ENCODE data around the gene PPP2R3A.
"Not testable (repeated sequence)": the region's sequence is repeated elsewhere in the genome, so short reads cannot be mapped to it uniquely, and the experiment has no call there.

PPP2R3A gene

DNA sequence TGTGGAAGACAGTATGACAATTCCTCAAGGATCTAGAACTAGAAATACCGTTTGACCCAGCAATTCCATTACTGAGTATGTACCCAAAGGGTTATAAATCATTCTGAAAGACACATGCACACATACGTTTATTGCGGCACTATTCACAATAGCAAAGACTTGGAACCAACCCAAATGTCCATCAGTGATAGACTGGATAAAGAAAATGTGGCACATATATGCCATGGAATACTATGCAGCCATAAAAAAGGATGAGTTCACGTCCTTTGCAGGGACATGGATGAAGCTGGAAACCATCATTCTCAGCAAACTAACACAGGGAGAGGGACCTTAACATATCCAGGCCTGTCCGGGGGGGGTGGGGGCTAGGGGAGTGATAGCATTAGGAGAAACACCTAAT is 154.3 kb downstream of the PPP2R3A start:
- not testable (repeated sequence) for H3K9me3 ChIP-seq (ENCODE audit: control insufficient read depth, low read length); H3K27ac ChIP-seq (ENCODE audit: low read length, poor library complexity, severe bottlenecking); H4K91ac ChIP-seq (ENCODE audit: low read length); H3K23ac ChIP-seq (ENCODE audit: low read length in 2 of 2); H3K18ac ChIP-seq (ENCODE audit: low read depth in 1 of 2, low read length in 2 of 2); H3K4me2 ChIP-seq (ENCODE audit: low read length, poor library complexity, severe bottlenecking); DNase-seq; H2BK15ac ChIP-seq (ENCODE audit: low read depth, poor library complexity, severe bottlenecking); H4K8ac ChIP-seq (ENCODE audit: low read length); H3K27me3 ChIP-seq (ENCODE audit: control insufficient read depth in 1 of 2, insufficient read depth in 1 of 2, low read length in 2 of 2); H2AK5ac ChIP-seq (ENCODE audit: low read length, severe bottlenecking); H2BK5ac ChIP-seq (ENCODE audit: low read depth, low read length, poor library complexity, severe bottlenecking); H3K79me1 ChIP-seq (replicated peaks; ENCODE audit: low read length, poor library complexity, severe bottlenecking); H2BK12ac ChIP-seq (ENCODE audit: low read length in 2 of 2); H3K14ac ChIP-seq (ENCODE audit: low read length in 2 of 2); H3K9ac ChIP-seq (ENCODE audit: low read length); H3K4me1 ChIP-seq (ENCODE audit: control insufficient read depth, insufficient read depth, low read depth, low read length); H3K4me3 ChIP-seq (ENCODE audit: insufficient read depth in 1 of 2, low read depth in 1 of 2, low read length in 2 of 2); H2BK120ac ChIP-seq (ENCODE audit: low read depth, low read length); H3K4ac ChIP-seq (ENCODE audit: low read depth in 1 of 2, low read length in 2 of 2); H2AFZ ChIP-seq (ENCODE audit: low read depth, low read length)
- peaks cover 2 to 19% of the 10 kb centered on the region in 2 experiments for H3K36me3 ChIP-seq (ENCODE audit: control insufficient read depth in 1 of 2, insufficient read depth in 2 of 2, low read depth in 1 of 2, low read length in 2 of 2)
- 87% methylated on average over 3 of the region's 5 CpGs for WGBS

DNA sequence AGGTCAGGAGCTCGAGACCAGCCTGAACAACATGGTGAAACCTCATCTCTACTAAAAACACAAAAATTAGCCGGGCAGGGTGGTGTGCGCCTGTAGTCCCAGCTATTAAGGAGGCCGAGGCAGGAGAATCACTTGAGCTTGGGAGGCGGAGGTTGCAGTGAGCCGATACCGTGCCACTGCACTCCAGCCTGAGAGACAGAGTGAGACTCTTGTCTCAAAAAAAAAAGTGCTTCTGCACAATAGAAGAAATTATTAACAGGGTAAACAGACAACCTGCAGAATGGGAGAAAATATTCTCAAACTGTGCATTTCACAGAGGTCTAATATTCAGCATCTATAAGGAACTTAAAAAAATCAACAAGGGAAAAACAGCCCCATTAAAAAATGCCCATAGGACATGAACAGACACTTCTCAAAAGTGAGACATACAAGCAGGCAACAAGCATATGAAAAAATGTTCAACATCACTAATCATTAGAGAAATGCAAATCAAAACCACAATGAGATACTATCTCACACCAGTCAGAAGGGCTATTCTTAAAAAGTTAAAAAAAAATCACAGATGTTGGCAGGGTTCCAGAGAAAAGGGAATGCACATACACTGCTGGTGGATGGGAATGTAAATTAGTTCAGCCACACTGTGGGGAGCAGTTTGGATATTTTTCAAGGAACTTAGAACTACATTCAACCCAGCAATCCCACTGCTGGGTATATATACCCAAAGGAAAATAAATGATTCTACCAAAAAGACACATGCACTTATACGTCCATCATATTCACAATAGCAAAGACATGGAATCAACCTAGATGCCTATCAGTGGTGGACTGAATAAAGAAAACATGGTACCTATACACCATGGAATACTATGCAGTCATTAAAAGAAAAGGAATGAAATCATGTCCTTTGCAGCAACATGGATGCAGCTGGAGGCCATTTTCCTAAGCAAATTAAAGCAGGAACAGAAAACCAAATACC is 155.1 kb downstream of the PPP2R3A start:
- Histone ChIP-seq H3K9me3 (ENCODE audit: control insufficient read depth, low read length) (no peaks in the 10 kb centered on the region), H2BK12ac (ENCODE audit: low read length in 2 of 2) (no peak overlapping the region), H2AK5ac (ENCODE audit: low read length, severe bottlenecking) (no peak overlapping the region), H3K4me2 (ENCODE audit: low read length, poor library complexity, severe bottlenecking) (no peak overlapping the region), H4K8ac (ENCODE audit: low read length) (no peak overlapping the region), H3K18ac (ENCODE audit: low read depth in 1 of 2, low read length in 2 of 2) (no peak overlapping the region), H2BK5ac (ENCODE audit: low read depth, low read length, poor library complexity, severe bottlenecking) (no peak overlapping the region), H3K27ac (ENCODE audit: low read length, poor library complexity, severe bottlenecking) (no peak overlapping the region), H2BK120ac (ENCODE audit: low read depth, low read length) (no peak overlapping the region), H3K4me1 (ENCODE audit: control insufficient read depth, insufficient read depth, low read depth, low read length) (no peaks in the 10 kb centered on the region), H4K91ac (ENCODE audit: low read length) (no peak overlapping the region), H2AFZ (ENCODE audit: low read depth, low read length) (no peak overlapping the region), H3K79me1 (replicated peaks; ENCODE audit: low read length, poor library complexity, severe bottlenecking) (peaks cover 1% of the 10 kb centered on the region), H3K27me3 (ENCODE audit: control insufficient read depth in 1 of 2, insufficient read depth in 1 of 2, low read length in 2 of 2) (no peaks in the 10 kb centered on the region), H3K9ac (ENCODE audit: low read length) (no peak overlapping the region), H3K4me3 (ENCODE audit: insufficient read depth in 1 of 2, low read depth in 1 of 2, low read length in 2 of 2) (no peak overlapping the region), H3K14ac (ENCODE audit: low read length in 2 of 2) (no peak overlapping the region), H3K36me3 (ENCODE audit: control insufficient read depth in 1 of 2, insufficient read depth in 2 of 2, low read depth in 1 of 2, low read length in 2 of 2) (peaks cover 5 to 24% of the 10 kb centered on the region in 2 experiments), H3K23ac (ENCODE audit: low read length in 2 of 2) (no peak overlapping the region), H2BK15ac (ENCODE audit: low read depth, poor library complexity, severe bottlenecking) (no peak overlapping the region), H3K4ac (ENCODE audit: low read depth in 1 of 2, low read length in 2 of 2) (no peak overlapping the region)
- peak; percentile 20 for DNase-seq
- whole genome bisulfite sequencing = 99% methylated on average over 8 of the region's 8 CpGs

DNA sequence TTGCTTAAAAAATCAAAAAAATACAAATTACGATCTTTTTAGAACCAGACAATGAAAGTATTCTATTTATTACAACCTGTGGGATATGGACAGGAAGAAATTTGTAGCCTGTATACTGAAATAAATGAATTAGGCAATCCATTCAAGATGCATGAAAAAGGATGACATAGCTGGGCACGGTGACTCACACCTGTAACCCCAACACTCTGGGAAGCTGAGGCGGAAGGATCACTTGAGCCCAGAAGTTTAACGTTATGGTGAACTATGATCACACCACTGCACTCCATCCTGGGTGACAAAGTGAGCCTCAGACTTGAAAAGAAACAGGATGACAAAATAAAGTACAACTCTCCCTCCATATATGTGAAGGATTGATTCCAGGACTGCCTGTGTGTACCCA is 156.5 kb downstream of the PPP2R3A start:
- Histone ChIP-seq H2BK12ac (ENCODE audit: low read length in 2 of 2) (no peak overlapping the region), H3K79me1 (replicated peaks; ENCODE audit: low read length, poor library complexity, severe bottlenecking) (peaks cover 5% of the 10 kb centered on the region), H4K91ac (ENCODE audit: low read length) (no peak overlapping the region), H3K23ac (ENCODE audit: low read length in 2 of 2) (no peak overlapping the region), H3K4me2 (ENCODE audit: low read length, poor library complexity, severe bottlenecking) (no peak overlapping the region), H3K18ac (ENCODE audit: low read depth in 1 of 2, low read length in 2 of 2) (no peak overlapping the region), H3K27me3 (ENCODE audit: control insufficient read depth in 1 of 2, insufficient read depth in 1 of 2, low read length in 2 of 2) (no peaks in the 10 kb centered on the region), H2BK5ac (ENCODE audit: low read depth, low read length, poor library complexity, severe bottlenecking) (no peak overlapping the region), H3K27ac (ENCODE audit: low read length, poor library complexity, severe bottlenecking) (no peak overlapping the region), H3K4me1 (ENCODE audit: control insufficient read depth, insufficient read depth, low read depth, low read length) (no peaks in the 10 kb centered on the region), H2BK15ac (ENCODE audit: low read depth, poor library complexity, severe bottlenecking) (no peak overlapping the region), H2AFZ (ENCODE audit: low read depth, low read length) (no peak overlapping the region), H3K4me3 (ENCODE audit: insufficient read depth in 1 of 2, low read depth in 1 of 2, low read length in 2 of 2) (no peak overlapping the region), H3K4ac (ENCODE audit: low read depth in 1 of 2, low read length in 2 of 2) (no peak overlapping the region), H4K8ac (ENCODE audit: low read length) (no peak overlapping the region), H3K36me3 (ENCODE audit: control insufficient read depth in 1 of 2, insufficient read depth in 2 of 2, low read depth in 1 of 2, low read length in 2 of 2) (peaks cover 14 to 35% of the 10 kb centered on the region in 2 experiments), H2AK5ac (ENCODE audit: low read length, severe bottlenecking) (no peak overlapping the region), H3K9me3 (ENCODE audit: control insufficient read depth, low read length) (peaks cover 4% of the 10 kb centered on the region), H3K9ac (ENCODE audit: low read length) (no peak overlapping the region), H3K14ac (ENCODE audit: low read length in 2 of 2) (no peak overlapping the region), H2BK120ac (ENCODE audit: low read depth, low read length) (no peak overlapping the region)
- WGBS = 97% methylated on average over 3 of the region's 4 CpGs
- no peak for DNase-seq

DNA sequence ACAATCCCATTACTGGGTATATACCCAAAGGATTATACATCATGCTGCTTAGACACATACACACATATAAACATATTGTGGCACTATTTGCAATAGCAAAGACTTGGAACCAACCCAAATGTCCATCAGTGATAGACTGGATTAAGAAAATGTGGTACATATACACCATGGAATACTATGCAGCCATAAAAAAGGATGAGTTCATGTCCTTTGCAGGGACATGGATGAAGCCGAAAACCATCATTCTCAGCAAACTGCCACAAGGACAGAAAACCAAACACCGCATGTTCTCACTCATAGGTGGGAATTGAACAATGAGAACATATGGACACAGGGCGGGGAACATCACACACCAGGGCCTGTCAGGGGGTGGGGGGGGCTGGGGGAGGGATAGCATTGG is 166.1 kb downstream of the PPP2R3A start:
- WGBS = 100% methylated on average over 2 of the region's 3 CpGs
- H3K4me2 ChIP-seq (ENCODE audit: low read length, poor library complexity, severe bottlenecking); H3K14ac ChIP-seq (ENCODE audit: low read length in 2 of 2); H4K91ac ChIP-seq (ENCODE audit: low read length); H2AK5ac ChIP-seq (ENCODE audit: low read length, severe bottlenecking); H2BK12ac ChIP-seq (ENCODE audit: low read length in 2 of 2); DNase-seq; H3K23ac ChIP-seq (ENCODE audit: low read length in 2 of 2); H3K4me1 ChIP-seq (ENCODE audit: control insufficient read depth, insufficient read depth, low read depth, low read length); H3K79me1 ChIP-seq (replicated peaks; ENCODE audit: low read length, poor library complexity, severe bottlenecking); H3K27me3 ChIP-seq (ENCODE audit: control insufficient read depth in 1 of 2, insufficient read depth in 1 of 2, low read length in 2 of 2); H3K9me3 ChIP-seq (ENCODE audit: control insufficient read depth, low read length); H2BK5ac ChIP-seq (ENCODE audit: low read depth, low read length, poor library complexity, severe bottlenecking); H4K8ac ChIP-seq (ENCODE audit: low read length); H3K27ac ChIP-seq (ENCODE audit: low read length, poor library complexity, severe bottlenecking); H3K18ac ChIP-seq (ENCODE audit: low read depth in 1 of 2, low read length in 2 of 2); H2BK15ac ChIP-seq (ENCODE audit: low read depth, poor library complexity, severe bottlenecking); H2BK120ac ChIP-seq (ENCODE audit: low read depth, low read length); H2AFZ ChIP-seq (ENCODE audit: low read depth, low read length); H3K4me3 ChIP-seq (ENCODE audit: insufficient read depth in 1 of 2, low read depth in 1 of 2, low read length in 2 of 2); H3K36me3 ChIP-seq (ENCODE audit: control insufficient read depth in 1 of 2, insufficient read depth in 2 of 2, low read depth in 1 of 2, low read length in 2 of 2); H3K9ac ChIP-seq (ENCODE audit: low read length); H3K4ac ChIP-seq (ENCODE audit: low read depth in 1 of 2, low read length in 2 of 2): not testable (repeated sequence)

Data from mesenchymal stem cell (in vitro differentiated cells and primary cell).